Endothelial cell of umbilical vein (primary cell): Measurements from ENCODE around the gene PLXDC2. TPM values are rescaled to one million over a fixed set of nuclear protein-coding genes. Genes with fewer than 3 reads are reported as not detected.

Experiments
- BruUV-seq: library from RNA; stranded (reverse); fragments of 400-500 nt; replicated peaks from 2 replicates; lab custom pipeline; 2021; lab: Mats Ljungman, UMichigan
- CTCF ChIA-PET: fragments of 300-600, 350-600 bp; sonication (Branson Sonifier 250); formaldehyde crosslinking; loops from one replicate; lab custom pipeline; 2021; ENCODE audit warnings: antibody characterized with exemption, inconsistent platforms; lab: Charles Lee
- POLR2A ChIA-PET: fragments of 300-600, 350-600 bp; sonication (Branson Sonifier 250); formaldehyde crosslinking; loops from one replicate; lab custom pipeline; 2021; ENCODE audit warnings: antibody characterized with exemption, inconsistent platforms; lab: Charles Lee
- DNase-seq: peaks from one replicate; pipeline ENCODE4 v3.0.0-alpha.2; 2011; ENCODE audit warnings: low read depth, low spot score
- FAIRE-seq: peaks from 2 replicates; lab custom pipeline; 2011; peaks lifted over from hg19 to GRCh38; lab: Jason Lieb, UNC
- H2AFZ ChIP-seq: 2 replicates; pipeline ENCODE4 v1.6.0; 2012; ENCODE audit warnings: low read depth, low read length, control low read depth, inconsistent platforms
- H3K27ac ChIP-seq: 2 replicates; pipeline ENCODE4 v1.5.1; 2011; ENCODE audit warnings: low read depth, mild to moderate bottlenecking, control low read depth, low read length, moderate library complexity; ENCODE audit not compliant: insufficient read depth
- H3K27me3 ChIP-seq, 2 experiments: 2 replicates each; pipeline versions ENCODE4 v1.6.0 to v1.6.1; 2011; ENCODE audit warnings: low read length in 2 of 2, mixed read lengths in 1 of 2; ENCODE audit not compliant: control insufficient read depth in 2 of 2, insufficient read depth in 2 of 2
- H3K36me3 ChIP-seq, 2 experiments: 2 replicates in 1 of 2; 3 replicates in 1 of 2; pipeline ENCODE4 v1.5.1; 2011; ENCODE audit warnings: low read length in 2 of 2, mild to moderate bottlenecking in 1 of 2, moderate library complexity in 1 of 2; ENCODE audit not compliant: control insufficient read depth in 2 of 2, insufficient read depth in 2 of 2; ENCODE audit errors: extremely low read depth in 1 of 2
- H3K4me1 ChIP-seq: 3 replicates; pipeline ENCODE4 v1.5.1; 2011; ENCODE audit warnings: mild to moderate bottlenecking, low read length; ENCODE audit not compliant: control insufficient read depth, insufficient read depth; ENCODE audit errors: extremely low read depth
- H3K4me2 ChIP-seq: 2 replicates; pipeline ENCODE4 v1.6.1; 2011; ENCODE audit warnings: low read length, control low read depth, mixed read lengths; ENCODE audit not compliant: insufficient read depth
- H3K4me3 ChIP-seq, 3 experiments: fragments of 200-600 bp in 1 of 3; sonication (generic), shearing (Covaris generic) in 1 of 3; replicated peaks in 1 of 3; 2 replicates each; pipeline ENCODE4 v1.5.1; 2011 to 2016; ENCODE audit warnings: control low read depth in 3 of 3, low read length in 3 of 3, mild to moderate bottlenecking in 2 of 3, inconsistent platforms in 1 of 3, low read depth in 1 of 3, moderate library complexity in 1 of 3; ENCODE audit not compliant: insufficient read depth in 1 of 3
- H3K79me2 ChIP-seq: 2 replicates; pipeline ENCODE4 v1.6.0; 2012; ENCODE audit warnings: low read length, inconsistent platforms; ENCODE audit not compliant: control insufficient read depth, insufficient read depth
- H3K9ac ChIP-seq: replicated peaks from 2 replicates; pipeline ENCODE3; 2011; ENCODE audit warnings: low read length, control low read depth; ENCODE audit not compliant: insufficient read depth; ENCODE audit errors: extremely low read depth
- H3K9me1 ChIP-seq: replicated peaks from 3 replicates; pipeline ENCODE4 v1.6.0; 2011; ENCODE audit warnings: mild to moderate bottlenecking, low read length; ENCODE audit not compliant: control insufficient read depth, insufficient read depth; ENCODE audit errors: extremely low read depth
- H3K9me3 ChIP-seq: replicated peaks from 2 replicates; pipeline ENCODE4 v1.5.1; 2012; ENCODE audit warnings: low read length, inconsistent platforms; ENCODE audit not compliant: control insufficient read depth, insufficient read depth
- H4K20me1 ChIP-seq: replicated peaks from 2 replicates; pipeline ENCODE3; 2011; ENCODE audit warnings: mild to moderate bottlenecking, low read length; ENCODE audit not compliant: control insufficient read depth, insufficient read depth; ENCODE audit errors: extremely low read depth
- EZH2 ChIP-seq: IDR thresholded peaks from 2 replicates; pipeline ENCODE4 v1.6.1; 2012; ENCODE audit warnings: borderline replicate concordance, low read depth, mild to moderate bottlenecking, moderate library complexity, low read length, inconsistent platforms; ENCODE audit not compliant: severe bottlenecking
- FOS ChIP-seq: IDR thresholded peaks from 2 replicates; pipeline ENCODE4 v1.6.1; 2011; ENCODE audit warnings: mild to moderate bottlenecking, low read length, moderate library complexity, borderline replicate concordance; ENCODE audit not compliant: insufficient read depth
- GATA2 ChIP-seq: IDR thresholded peaks from 2 replicates; pipeline ENCODE4 v1.7.0; 2011; ENCODE audit warnings: low read depth, mild to moderate bottlenecking, moderate library complexity, mixed read lengths, low read length; ENCODE audit not compliant: insufficient read length, insufficient read depth
- JUN ChIP-seq: IDR thresholded peaks from 2 replicates; pipeline ENCODE4 v1.6.1; 2011; ENCODE audit warnings: borderline replicate concordance, low read depth; ENCODE audit not compliant: insufficient read length, insufficient read depth
- MYC ChIP-seq: IDR thresholded peaks from one replicate; pipeline ENCODE4 v1.6.1; 2011; ENCODE audit warnings: mild to moderate bottlenecking, low read depth, low read length
- POLR2A ChIP-seq: IDR thresholded peaks from 2 replicates; pipeline ENCODE4 v1.6.1; 2012; ENCODE audit warnings: low read depth, mild to moderate bottlenecking, control low read depth, low read length
- POLR2AphosphoS5 ChIP-seq: IDR thresholded peaks from 2 replicates; pipeline ENCODE4 v1.6.1; 2012; ENCODE audit warnings: low read depth, mild to moderate bottlenecking, control low read depth, low read length, moderate library complexity; ENCODE audit not compliant: insufficient read depth
- dilution Hi-C: fragments of 300-500 bp; cut with MboI; formaldehyde crosslinking; loops from one replicate; pipeline ENCODE4 v1.15.0; 2019; ENCODE audit warnings: low sequenced_read_pairs; ENCODE audit not compliant: extremely low pct_ligation_motif_present
- intact Hi-C: fragments of 100-400 bp; cut with micrococcal nuclease; formaldehyde crosslinking; loops from one replicate; pipeline ENCODE4 v1.10.0; 2022
- polyA plus RNA-seq, 4 experiments: library from polyadenylated mRNA; depleted of rRNA in 3 of 4; stranded (reverse) in 3 of 4; unstranded in 1 of 4; fragments of >200 nt; gene quantifications; 2 replicates each; pipeline versions ENCODE4 v1.2.1 to v1.2.3, GENCODE V29; 2011 to 2012; ENCODE audit warnings: missing spikeins in 1 of 4
- total RNA-seq: library from RNA; stranded (reverse); gene quantifications from 2 replicates; pipeline ENCODE4 v1.2.3, GENCODE V29; 2021
- TF ChIP-seq, protein P1 (sequence below), 2 donors: IDR thresholded peaks; 1 replicate in 1 of 2; 2 replicates in 1 of 2; pipeline ENCODE4 v1.5.1; 2011; ENCODE audit warnings: low read length in 2 of 2, mild to moderate bottlenecking in 2 of 2, moderate library complexity in 2 of 2, control low read depth in 1 of 2, inconsistent platforms in 1 of 2, low read depth in 1 of 2; ENCODE audit not compliant: insufficient read depth in 1 of 2; ENCODE audit errors: extremely low read depth in 1 of 2
- TF ChIP-seq, protein P2 (sequence below): IDR thresholded peaks from 2 replicates; pipeline ENCODE4 v1.6.1; 2011; ENCODE audit not compliant: insufficient read depth, insufficient read length

Gene PLXDC2
- total and polyA plus RNA-seq, 2 donors (not counting 3 experiments of a cell fraction or from before 2014, with no cell fraction given) = 0.32 to 1.2 TPM

- no peak overlapping the region for H3K9ac ChIP-seq
- H3K27me3 ChIP-seq = no peaks in the 10 kb centered on the region
- intact Hi-C loops (no loop called here), dilution Hi-C loops (no loop called here)
- no peaks in the 10 kb centered on the region for H3K4me1 ChIP-seq
- no peaks in the 10 kb centered on the region for H4K20me1 ChIP-seq
- no peaks in the 10 kb centered on the region for H3K9me1 ChIP-seq
- no peak for FAIRE-seq
- H3K27ac ChIP-seq = no peak overlapping the region
- no peak overlapping the region for H2AFZ ChIP-seq
- no peaks in the 10 kb centered on the region for H3K79me2 ChIP-seq
- H3K36me3 ChIP-seq = no peaks in the 10 kb centered on the region
- DNase-seq = no peak
- TF ChIP-seq FOS (no peak), MYC (no peak), POLR2A (no peak), JUN (no peak), EZH2 (no peak), GATA2 (no peak), POLR2AphosphoS5 (no peak)
- TF ChIP-seq, protein P1, sequence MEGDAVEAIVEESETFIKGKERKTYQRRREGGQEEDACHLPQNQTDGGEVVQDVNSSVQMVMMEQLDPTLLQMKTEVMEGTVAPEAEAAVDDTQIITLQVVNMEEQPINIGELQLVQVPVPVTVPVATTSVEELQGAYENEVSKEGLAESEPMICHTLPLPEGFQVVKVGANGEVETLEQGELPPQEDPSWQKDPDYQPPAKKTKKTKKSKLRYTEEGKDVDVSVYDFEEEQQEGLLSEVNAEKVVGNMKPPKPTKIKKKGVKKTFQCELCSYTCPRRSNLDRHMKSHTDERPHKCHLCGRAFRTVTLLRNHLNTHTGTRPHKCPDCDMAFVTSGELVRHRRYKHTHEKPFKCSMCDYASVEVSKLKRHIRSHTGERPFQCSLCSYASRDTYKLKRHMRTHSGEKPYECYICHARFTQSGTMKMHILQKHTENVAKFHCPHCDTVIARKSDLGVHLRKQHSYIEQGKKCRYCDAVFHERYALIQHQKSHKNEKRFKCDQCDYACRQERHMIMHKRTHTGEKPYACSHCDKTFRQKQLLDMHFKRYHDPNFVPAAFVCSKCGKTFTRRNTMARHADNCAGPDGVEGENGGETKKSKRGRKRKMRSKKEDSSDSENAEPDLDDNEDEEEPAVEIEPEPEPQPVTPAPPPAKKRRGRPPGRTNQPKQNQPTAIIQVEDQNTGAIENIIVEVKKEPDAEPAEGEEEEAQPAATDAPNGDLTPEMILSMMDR (IDR thresholded peaks at IDR 0.05; ENCODE audit: extremely low read depth in 1 of 2, insufficient read depth in 1 of 2, low read depth in 1 of 2, low read length in 2 of 2) = no peak
- TF ChIP-seq, protein P2, sequence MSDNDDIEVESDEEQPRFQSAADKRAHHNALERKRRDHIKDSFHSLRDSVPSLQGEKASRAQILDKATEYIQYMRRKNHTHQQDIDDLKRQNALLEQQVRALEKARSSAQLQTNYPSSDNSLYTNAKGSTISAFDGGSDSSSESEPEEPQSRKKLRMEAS = no peak
- H3K4me2 ChIP-seq = no peak overlapping the region
- no peak overlapping the region for H3K4me3 ChIP-seq
- POLR2A ChIA-PET = no interaction called here
- H3K9me3 ChIP-seq = no peaks in the 10 kb centered on the region
- CTCF ChIA-PET = no interaction called here
- no TSS peak for BruUV-seq
Observed at GRCh38 chr10:19791032-19791431, 25.2 kb upstream of the PLXDC2 start.
